ENCODE data around the gene EDC3. TPM values are rescaled to one million over a fixed set of nuclear protein-coding genes. Genes with fewer than 3 reads are reported as not detected.

EDC3 gene
- total RNA-seq, 4 donors from 2014 or later, result 13.6 to 31.8 (median 17.2) TPM

GRCh38 chr15:74612677-74613076 lies 83.1 kb downstream of the EDC3 start:
- Histone ChIP-seq H3K27ac (no peak overlapping the region), H3K27me3 (no peaks in the 10 kb centered on the region), H3K4me1 (peaks cover 0 to 34% (median 12%) of the 10 kb centered on the region in 3 donors), H3K4me3 (no peak overlapping the region), H3K9me3 (no peaks in the 10 kb centered on the region), H3K36me3 (no peaks in the 10 kb centered on the region)
- ATAC-seq, result no peak
- 100% methylated on average over 1 of the region's 2 CpGs; no CpG with 5 or more reads in 1 of the 2 donors for WGBS, 2 donors (ENCODE audit: low coverage in 1 of 2)
- TF ChIP-seq CTCF (IDR thresholded peaks at IDR 0.05) (no peak), EP300 (IDR thresholded peaks at IDR 0.05) (no peak), POLR2A (IDR thresholded peaks at IDR 0.05) (no peak), POLR2AphosphoS5 (IDR thresholded peaks at IDR 0.05) (no peak)

GRCh38 chr15:74611834-74612233 lies 84.0 kb downstream of the EDC3 start:
- no peak for ATAC-seq
- 87% methylated on average over 3 of the region's 6 CpGs; no CpG with 5 or more reads in 1 of the 2 donors for WGBS, 2 donors (ENCODE audit: low coverage in 1 of 2)
- H3K9me3 ChIP-seq, result no peaks in the 10 kb centered on the region
- H3K27me3 ChIP-seq, result no peaks in the 10 kb centered on the region
- no peaks in the 10 kb centered on the region for H3K36me3 ChIP-seq
- H3K4me1 ChIP-seq, result peaks cover 0 to 25% (median 4%) of the 10 kb centered on the region in 3 donors
- no peak overlapping the region for H3K4me3 ChIP-seq
- no peak overlapping the region for H3K27ac ChIP-seq
- TF ChIP-seq EP300 (IDR thresholded peaks at IDR 0.05) (no peak), POLR2A (IDR thresholded peaks at IDR 0.05) (no peak), CTCF (IDR thresholded peaks at IDR 0.05) (no peak), POLR2AphosphoS5 (IDR thresholded peaks at IDR 0.05) (no peak)

GRCh38 chr15:74611341-74611740 lies 84.5 kb downstream of the EDC3 start:
- no peaks in the 10 kb centered on the region for H3K9me3 ChIP-seq
- ATAC-seq, result no peak
- H3K27ac ChIP-seq, result no peak overlapping the region
- TF ChIP-seq POLR2AphosphoS5 (IDR thresholded peaks at IDR 0.05) (no peak), CTCF (IDR thresholded peaks at IDR 0.05) (no peak), EP300 (IDR thresholded peaks at IDR 0.05) (no peak), POLR2A (IDR thresholded peaks at IDR 0.05) (no peak)
- H3K27me3 ChIP-seq, result no peaks in the 10 kb centered on the region
- no CpG with 5 or more reads among the region's 11 CpGs for WGBS, 2 donors (ENCODE audit: low coverage in 1 of 2)
- H3K36me3 ChIP-seq, result no peaks in the 10 kb centered on the region
- H3K4me3 ChIP-seq, result no peak overlapping the region
- peaks cover 0 to 20% (median 0%) of the 10 kb centered on the region in 3 donors for H3K4me1 ChIP-seq

- no peaks in the 10 kb centered on the region for H3K9me3 ChIP-seq
- H3K36me3 ChIP-seq, result no peaks in the 10 kb centered on the region
- H3K4me3 ChIP-seq, result no peak overlapping the region
- H3K27ac ChIP-seq, result no peak overlapping the region
- WGBS, 2 donors (ENCODE audit: low coverage in 1 of 2), result no CpG with 5 or more reads among the region's 7 CpGs
- no peak for TF ChIP-seq POLR2A (IDR thresholded peaks at IDR 0.05)
- no peak for TF ChIP-seq EP300 (IDR thresholded peaks at IDR 0.05)
- no peak for TF ChIP-seq POLR2AphosphoS5 (IDR thresholded peaks at IDR 0.05)
- TF ChIP-seq CTCF (IDR thresholded peaks at IDR 0.05), result no peak
- no peak for ATAC-seq
- peaks cover 0 to 18% (median 0%) of the 10 kb centered on the region in 3 donors for H3K4me1 ChIP-seq
- no peaks in the 10 kb centered on the region for H3K27me3 ChIP-seq
These were observed 85.4 kb downstream of the EDC3 start for GRCh38 chr15:74610302-74610951.

DNA sequence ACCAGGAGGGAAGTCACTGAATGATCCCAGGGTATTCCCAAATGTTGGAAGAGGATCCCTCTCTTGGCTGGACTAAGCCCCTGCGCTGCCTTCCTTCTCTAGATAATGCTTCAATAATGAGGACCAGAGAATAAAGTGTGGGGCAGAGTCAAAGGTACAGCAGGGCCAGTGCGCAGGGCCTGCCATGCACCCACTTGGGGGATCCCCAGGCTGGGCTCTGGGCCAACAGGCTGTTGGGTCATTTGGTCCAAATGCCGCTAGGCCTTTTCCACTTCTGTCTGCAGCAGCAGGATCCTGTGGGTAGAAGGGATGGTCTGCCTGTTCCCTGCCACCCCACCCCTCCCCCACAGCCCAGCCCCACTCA lies 85.9 kb downstream of the EDC3 start:
- H3K27me3 ChIP-seq, result no peaks in the 10 kb centered on the region
- 100% methylated on average over 1 of the region's 3 CpGs; no CpG with 5 or more reads in 1 of the 2 donors for WGBS, 2 donors (ENCODE audit: low coverage in 1 of 2)
- no peaks in the 10 kb centered on the region for H3K36me3 ChIP-seq
- ATAC-seq, result no peak
- TF ChIP-seq CTCF (IDR thresholded peaks at IDR 0.05), result no peak
- no peak overlapping the region for H3K4me3 ChIP-seq
- peaks cover 0 to 14% (median 0%) of the 10 kb centered on the region in 3 donors for H3K4me1 ChIP-seq
- no peaks in the 10 kb centered on the region for H3K9me3 ChIP-seq
- no peak overlapping the region for H3K27ac ChIP-seq
